Glomerular visceral epithelial cell (primary cell): Measurements from ENCODE around the gene MYLIP.

Experiments used
- DNase-seq: peaks from one replicate; pipeline ENCODE4 v3.0.0-alpha.2; 2016; ENCODE audit errors: extremely low spot score

The MYLIP gene

DNA sequence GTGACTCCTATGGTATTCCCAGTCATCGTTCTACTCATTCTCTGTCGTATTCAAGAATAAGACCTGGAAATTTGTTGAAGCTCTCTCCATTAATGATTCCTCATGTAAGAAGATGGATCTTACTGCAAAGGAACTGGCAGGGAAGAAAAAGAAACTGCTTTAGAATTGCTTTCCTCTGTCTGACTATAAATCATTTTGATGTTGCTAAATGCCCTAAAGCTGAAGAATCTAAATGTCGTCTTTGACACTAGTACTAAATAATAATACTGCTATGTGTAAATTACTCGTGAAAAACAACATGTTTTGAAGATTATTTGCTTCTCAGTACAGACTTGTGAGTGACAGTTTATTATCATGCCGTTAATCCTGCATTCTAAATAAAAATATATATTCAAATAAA, 20.5 kb upstream of the MYLIP start:
- DNase-seq = no peak

DNA sequence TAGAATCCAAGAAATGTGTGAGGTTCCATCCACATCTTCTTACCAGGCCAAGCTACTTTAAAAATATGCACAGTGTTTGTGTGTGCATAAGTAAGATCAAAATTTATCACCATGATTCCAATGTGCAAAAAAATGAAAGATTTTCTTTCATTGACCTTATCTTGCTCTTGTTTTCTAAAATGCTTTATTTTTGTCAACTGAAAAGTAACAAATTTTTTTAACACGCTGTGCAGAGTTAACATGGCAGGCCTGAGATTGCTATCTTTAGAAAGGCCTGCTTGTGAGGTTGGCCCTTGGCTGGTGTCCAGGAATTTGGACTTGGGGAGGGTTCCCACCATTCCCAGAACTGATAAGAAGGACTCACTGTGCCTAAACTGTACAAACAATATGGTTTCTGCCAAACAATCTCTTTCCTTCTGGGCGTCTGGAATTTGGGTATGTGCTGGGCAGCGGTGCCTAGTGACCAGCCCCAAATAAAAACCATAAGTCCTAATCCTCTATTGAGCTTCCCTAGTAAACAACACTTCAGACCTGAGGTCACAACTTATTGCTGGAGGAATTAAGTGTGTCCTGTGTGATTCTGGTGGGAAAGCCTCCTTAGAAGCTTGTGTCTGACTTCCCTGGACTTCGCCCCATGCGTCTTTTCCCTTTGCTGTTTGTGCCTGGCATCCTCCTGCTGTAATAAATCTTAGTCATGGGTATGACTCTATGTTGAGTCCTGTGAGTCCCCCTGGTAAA, 19.8 kb upstream of the MYLIP start:
- no peak for DNase-seq

GRCh38 chr6:16109659-16110305, 19.1 kb upstream of the MYLIP start:
- no peak for DNase-seq

DNA sequence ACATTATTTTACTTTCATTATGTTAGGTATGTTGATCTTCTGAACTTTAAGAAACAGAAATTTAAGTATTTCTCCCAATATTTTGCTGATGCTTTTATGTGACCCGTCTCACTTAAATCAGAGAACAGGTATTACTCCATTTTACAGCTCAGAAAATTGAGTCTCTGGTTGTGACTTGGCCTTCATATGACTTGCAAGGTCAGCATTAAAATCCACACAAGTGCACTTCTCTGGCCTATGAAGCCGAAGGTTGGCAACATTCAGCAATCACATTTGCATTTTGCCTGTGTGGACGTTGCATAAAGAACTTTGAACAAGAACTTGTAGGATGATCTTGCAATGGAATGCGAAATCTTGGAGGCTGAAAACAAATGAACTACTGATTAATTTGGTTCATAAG, 10.1 kb upstream of the MYLIP start:
- no peak for DNase-seq

DNA sequence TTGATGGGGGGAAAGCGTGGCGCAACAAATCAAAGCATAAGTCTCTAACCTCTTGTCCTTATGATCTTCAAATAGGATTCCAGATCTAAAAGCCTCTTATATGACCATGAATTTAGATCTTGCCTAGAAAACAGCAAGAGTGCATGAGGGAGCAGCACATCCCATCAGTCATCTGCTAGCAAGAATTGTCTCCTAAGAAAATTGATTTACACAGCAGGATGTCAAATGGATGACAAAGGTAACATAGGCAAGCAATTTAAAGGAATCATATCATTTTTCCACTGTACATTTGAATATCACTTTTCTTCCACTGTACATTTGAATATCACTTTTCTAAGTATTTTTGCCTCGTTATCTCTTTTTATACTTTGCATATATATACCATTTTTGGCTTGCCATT, 7.5 kb upstream of the MYLIP start:
- no peak for DNase-seq

DNA sequence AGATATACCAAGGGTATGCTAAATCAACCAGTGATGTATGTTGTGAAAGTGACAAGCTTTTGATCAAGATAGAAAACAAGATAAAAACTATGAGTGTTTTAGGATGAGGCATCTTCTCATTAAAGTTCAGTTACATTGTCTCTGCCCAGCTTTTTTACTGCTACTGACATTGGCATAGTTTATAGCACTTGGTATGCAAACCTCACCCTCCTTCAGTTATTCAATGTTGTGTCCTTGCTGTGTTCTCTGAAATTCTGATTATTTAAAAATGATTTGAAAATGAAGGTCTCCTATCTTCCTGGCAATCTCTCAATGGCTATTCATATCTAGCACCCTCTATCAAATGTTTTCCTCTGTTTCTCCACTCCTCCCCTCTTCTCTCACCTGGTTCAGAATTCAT, 6.7 kb upstream of the MYLIP start:
- no peak for DNase-seq

DNA sequence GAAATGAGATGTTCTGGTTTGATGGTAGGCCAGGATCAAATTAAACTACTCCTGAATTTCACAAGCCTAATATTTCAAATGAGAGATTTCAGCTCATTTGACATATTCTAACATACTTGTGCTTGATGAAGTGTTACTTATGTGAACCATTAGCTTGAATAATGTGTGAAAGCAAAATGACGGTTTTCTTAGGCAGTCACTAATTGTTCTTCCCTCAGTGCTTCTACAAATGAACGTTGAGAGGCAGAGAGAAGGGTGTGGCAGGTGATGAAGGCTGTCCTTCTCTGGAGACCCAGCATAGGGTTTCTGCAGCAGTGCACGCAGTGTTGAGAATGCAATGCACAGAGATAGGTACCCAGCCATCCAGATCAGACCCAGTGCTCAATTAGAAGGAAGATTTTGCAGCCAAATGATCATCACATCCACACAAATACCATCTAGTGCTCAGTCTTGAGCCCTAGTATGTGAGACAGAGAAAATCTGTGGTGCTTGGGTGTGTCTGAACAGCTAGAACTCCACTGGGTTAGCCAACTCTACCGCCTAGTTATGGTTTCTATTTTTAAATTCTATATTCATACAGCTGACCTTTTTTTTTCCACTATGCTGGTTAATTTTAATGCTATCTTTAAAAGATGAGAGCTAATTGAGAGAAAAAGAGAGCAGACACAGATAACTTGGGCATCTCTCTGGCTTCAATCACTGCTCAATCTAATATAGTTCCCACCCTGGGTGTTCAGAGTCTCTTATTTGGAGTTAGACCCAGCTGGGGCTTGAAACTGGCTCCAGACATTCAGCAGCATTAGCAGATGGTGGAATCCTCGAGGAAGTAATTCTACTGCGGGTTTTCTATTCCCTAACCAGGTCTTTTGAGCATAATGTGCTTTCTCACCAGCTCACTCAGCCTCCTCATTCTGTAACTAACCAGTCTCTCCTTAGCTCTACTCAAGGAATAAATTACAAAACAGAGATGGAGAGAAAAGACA, 4.4 kb upstream of the MYLIP start:
- DNase-seq = no peak

GRCh38 chr6:16126056-16126455, 2.8 kb upstream of the MYLIP start:
- no peak for DNase-seq

GRCh38 chr6:16126861-16127260, 2.0 kb upstream of the MYLIP start:
- no peak for DNase-seq

GRCh38 chr6:16127471-16127870, 1.4 kb upstream of the MYLIP start:
- no peak for DNase-seq

DNA sequence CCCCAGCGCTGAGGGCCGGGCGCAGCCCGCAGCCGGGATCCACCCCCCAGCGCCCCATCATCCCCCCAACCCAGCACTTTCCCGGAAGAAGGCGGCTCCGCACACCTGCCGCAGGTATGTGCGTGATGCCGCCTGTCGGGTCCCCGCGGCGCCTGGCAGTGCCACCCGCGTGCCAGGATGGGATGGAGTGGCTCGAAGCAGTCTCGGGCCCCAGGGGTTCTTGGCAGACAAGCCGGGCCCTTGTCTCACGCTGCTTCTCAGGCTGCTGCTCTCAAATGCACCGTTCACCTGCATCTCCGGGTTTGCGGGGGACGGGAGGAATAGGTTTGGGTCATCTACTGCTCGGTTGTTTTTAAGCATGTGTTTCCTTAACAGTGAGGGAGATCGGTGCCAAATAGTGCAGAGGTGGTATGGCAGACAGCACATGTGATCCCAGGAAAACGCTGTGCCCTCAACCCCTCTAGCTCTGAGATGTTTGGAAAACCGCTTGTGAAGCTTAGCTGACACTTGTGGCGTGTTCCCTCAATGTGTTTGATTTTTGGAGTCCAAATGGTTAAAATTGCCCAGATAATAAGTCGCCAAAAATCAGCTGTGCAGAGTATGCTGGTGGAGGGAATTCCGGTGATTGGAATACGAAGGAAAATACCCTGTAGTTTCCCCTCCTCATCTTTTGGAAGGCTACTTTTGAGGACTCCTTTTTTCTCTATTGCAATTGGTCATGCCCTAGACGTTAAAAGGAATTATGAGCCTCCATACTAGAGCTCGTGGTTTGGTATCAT, 926 bp downstream of the MYLIP start:
- DNase-seq = peak; percentile 9

- DNase-seq = peak; percentile 3
Observed at GRCh38 chr6:16130437-16130891, 1.6 kb downstream of the MYLIP start.

DNA sequence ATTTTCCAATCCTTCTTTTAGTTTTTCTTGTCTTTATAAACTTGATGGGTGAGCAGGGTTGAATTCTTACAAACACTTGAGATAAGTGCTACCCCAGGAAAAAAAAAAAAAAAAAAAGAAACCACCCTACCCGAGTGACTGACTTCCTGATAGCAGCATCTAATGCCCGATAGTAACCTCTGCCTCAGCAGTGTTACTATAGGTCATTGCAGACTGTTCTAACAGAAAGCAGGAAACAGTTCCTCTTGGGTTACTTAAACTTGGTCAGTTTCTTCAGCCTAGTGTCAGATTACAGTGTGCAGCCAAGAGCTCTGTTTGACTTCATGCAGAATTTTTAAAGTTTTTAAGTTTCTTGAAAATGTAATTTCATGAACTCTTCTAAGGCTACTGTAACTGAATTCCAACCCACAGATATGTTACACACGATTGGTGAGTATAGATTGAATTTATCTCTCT, 2.1 kb downstream of the MYLIP start:
- peak; percentile 63 for DNase-seq

DNA sequence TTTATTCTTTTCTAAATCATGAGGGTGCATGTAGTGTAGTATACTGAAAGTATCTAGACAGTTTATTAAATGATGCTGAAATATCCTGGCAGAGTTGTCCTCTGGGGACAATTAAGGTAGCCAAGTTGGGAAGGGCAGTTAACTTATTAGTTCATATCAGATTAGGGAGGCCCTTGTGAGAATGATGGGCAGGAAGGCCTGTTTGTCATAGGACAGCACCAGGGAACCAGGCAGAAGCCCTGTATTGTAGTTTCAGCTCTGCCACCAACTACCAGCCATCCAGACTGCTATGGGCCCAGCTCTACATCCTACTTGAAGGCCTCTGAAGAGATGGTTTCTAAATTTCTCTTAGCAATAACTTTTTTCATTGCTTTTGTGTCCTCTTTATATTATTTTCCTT, 4.0 kb downstream of the MYLIP start:
- DNase-seq = no peak

DNA sequence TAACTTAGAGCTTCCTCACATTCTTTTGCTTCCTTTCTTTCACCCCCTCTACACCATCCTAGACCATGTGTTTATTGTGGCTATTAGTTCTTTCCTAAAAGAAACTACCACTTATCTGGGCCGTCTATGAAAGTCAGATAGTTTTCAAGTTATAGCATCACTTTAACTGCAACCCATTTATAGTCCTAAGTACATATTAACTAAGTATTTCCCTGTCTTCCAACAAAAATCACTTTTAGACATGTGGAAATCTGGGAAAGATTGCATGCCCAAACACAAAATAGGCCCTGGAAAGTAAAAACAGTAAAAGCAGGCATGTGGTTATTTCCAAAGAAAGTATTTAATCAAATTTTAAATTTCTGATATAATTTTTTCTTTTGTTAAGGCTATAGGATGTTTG, 5.5 kb downstream of the MYLIP start:
- DNase-seq = no peak

DNA sequence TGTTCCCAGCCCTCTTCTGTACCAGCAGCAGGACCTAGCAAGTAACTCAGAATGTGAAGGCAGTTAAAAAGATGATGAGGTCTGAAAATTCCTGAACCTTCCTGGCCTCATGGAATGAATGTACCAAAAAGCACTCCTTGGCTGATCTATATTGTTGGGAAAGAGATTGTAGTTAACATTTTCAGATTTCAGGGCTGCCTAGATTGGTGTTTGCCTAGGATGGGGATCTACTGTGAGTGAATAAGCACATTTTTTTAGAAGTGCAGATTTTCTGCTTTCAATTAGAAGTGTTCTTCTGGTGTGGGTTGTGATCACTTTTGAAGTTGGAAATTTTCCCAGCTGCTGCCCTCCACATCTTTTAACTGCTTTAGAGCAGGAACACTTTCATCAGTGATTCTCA, 6.2 kb downstream of the MYLIP start:
- no peak for DNase-seq

GRCh38 chr6:16136091-16136490, 7.2 kb downstream of the MYLIP start:
- DNase-seq = no peak

GRCh38 chr6:16136621-16137450, 8.0 kb downstream of the MYLIP start:
- peak; percentile 59 for DNase-seq

- no peak for DNase-seq
Observed at GRCh38 chr6:16137451-16137801, 8.5 kb downstream of the MYLIP start.

DNA sequence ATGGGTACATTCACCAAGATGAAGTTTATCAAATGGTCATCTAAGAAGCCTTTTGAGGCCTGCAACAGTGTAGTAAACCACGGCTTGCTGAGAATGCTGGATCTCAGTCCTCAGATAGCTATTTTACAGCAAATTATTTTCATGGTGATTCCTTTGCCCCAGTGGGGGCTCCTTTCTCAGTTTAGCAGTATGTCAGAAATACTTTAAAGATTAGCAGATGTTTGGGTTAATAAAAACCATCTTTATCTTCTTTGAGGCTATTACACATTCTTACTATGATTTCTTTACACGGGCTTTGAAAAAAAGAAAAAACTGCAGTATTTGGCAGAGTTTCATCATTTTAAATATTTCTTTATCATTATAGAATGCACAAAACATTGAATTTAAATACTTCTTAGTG, 10.7 kb downstream of the MYLIP start:
- no peak for DNase-seq

- DNase-seq = no peak
Observed at GRCh38 chr6:16140607-16141006, 11.7 kb downstream of the MYLIP start.
